ENCODE data around the gene SPATA18.

DNA sequence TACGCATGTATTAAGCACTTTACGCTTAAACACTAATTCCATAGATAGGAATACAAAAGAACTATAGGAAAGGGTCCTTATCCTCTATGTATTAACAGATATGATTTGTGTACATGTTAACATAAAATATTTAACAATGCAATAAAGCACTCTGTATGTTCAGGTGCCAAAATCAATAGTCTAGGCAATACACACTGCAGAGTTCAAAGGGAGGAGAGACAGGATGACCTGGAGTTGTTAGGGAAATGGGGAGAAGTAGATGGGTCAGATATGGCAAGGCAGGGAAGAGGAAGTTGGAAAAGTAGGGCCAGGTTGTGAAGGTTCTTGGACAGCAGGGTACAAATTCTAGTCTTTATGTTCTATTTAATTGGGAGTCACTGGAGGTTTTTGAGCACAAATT lies 15.9 kb upstream of the SPATA18 start:
- TF ChIP-seq ZNF302 (tag by site-specific recombination; IDR thresholded peaks at IDR 0.05; ENCODE audit: low read depth) (no peak), ZNF121 (tag by site-specific recombination; IDR thresholded peaks at IDR 0.05) (no peak)
- TF ChIP-seq, protein P1, sequence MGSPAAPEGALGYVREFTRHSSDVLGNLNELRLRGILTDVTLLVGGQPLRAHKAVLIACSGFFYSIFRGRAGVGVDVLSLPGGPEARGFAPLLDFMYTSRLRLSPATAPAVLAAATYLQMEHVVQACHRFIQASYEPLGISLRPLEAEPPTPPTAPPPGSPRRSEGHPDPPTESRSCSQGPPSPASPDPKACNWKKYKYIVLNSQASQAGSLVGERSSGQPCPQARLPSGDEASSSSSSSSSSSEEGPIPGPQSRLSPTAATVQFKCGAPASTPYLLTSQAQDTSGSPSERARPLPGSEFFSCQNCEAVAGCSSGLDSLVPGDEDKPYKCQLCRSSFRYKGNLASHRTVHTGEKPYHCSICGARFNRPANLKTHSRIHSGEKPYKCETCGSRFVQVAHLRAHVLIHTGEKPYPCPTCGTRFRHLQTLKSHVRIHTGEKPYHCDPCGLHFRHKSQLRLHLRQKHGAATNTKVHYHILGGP (tag by site-specific recombination; IDR thresholded peaks at IDR 0.05) = no peak
- TF ChIP-seq, protein P2, sequence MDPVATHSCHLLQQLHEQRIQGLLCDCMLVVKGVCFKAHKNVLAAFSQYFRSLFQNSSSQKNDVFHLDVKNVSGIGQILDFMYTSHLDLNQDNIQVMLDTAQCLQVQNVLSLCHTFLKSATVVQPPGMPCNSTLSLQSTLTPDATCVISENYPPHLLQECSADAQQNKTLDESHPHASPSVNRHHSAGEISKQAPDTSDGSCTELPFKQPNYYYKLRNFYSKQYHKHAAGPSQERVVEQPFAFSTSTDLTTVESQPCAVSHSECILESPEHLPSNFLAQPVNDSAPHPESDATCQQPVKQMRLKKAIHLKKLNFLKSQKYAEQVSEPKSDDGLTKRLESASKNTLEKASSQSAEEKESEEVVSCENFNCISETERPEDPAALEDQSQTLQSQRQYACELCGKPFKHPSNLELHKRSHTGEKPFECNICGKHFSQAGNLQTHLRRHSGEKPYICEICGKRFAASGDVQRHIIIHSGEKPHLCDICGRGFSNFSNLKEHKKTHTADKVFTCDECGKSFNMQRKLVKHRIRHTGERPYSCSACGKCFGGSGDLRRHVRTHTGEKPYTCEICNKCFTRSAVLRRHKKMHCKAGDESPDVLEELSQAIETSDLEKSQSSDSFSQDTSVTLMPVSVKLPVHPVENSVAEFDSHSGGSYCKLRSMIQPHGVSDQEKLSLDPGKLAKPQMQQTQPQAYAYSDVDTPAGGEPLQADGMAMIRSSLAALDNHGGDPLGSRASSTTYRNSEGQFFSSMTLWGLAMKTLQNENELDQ (tag by site-specific recombination; IDR thresholded peaks at IDR 0.05; ENCODE audit: low read depth) = no peak
- TF ChIP-seq, protein P3, sequence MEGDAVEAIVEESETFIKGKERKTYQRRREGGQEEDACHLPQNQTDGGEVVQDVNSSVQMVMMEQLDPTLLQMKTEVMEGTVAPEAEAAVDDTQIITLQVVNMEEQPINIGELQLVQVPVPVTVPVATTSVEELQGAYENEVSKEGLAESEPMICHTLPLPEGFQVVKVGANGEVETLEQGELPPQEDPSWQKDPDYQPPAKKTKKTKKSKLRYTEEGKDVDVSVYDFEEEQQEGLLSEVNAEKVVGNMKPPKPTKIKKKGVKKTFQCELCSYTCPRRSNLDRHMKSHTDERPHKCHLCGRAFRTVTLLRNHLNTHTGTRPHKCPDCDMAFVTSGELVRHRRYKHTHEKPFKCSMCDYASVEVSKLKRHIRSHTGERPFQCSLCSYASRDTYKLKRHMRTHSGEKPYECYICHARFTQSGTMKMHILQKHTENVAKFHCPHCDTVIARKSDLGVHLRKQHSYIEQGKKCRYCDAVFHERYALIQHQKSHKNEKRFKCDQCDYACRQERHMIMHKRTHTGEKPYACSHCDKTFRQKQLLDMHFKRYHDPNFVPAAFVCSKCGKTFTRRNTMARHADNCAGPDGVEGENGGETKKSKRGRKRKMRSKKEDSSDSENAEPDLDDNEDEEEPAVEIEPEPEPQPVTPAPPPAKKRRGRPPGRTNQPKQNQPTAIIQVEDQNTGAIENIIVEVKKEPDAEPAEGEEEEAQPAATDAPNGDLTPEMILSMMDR (tag by site-specific recombination; IDR thresholded peaks at IDR 0.05) = no peak

All from HEK293 (cell line).